NT2/D1 (cell line): ENCODE results near the gene ARSG.

ENCODE experiments used
- DNase-seq: peaks from one replicate; pipeline ENCODE4 v3.0.0-alpha.2; 2011; ENCODE audit warnings: low read depth, low spot score
- H3K27me3 ChIP-seq: 2 replicates; pipeline ENCODE4 v1.6.0; 2011; ENCODE audit warnings: mild to moderate bottlenecking; ENCODE audit not compliant: insufficient read length, insufficient read depth
- H3K36me3 ChIP-seq: 2 replicates; pipeline ENCODE4 v1.6.1; 2011; ENCODE audit warnings: mild to moderate bottlenecking, low read length, mixed read lengths; ENCODE audit not compliant: insufficient read depth, insufficient read length
- H3K4me1 ChIP-seq: 2 replicates; pipeline ENCODE4 v1.5.1; 2011; ENCODE audit not compliant: insufficient read depth, insufficient read length
- H3K4me3 ChIP-seq: 2 replicates; pipeline ENCODE4 v1.5.1; 2011; ENCODE audit warnings: low read depth; ENCODE audit not compliant: insufficient read length
- H3K9ac ChIP-seq: 2 replicates; pipeline ENCODE4 v1.6.0; 2011; ENCODE audit warnings: low read depth; ENCODE audit not compliant: insufficient read length
- H3K9me3 ChIP-seq: 2 replicates; pipeline ENCODE4 v1.5.1; 2011; ENCODE audit warnings: mild to moderate bottlenecking, low read length; ENCODE audit not compliant: insufficient read depth
- SUZ12 ChIP-seq: IDR thresholded peaks from 2 replicates; pipeline ENCODE4 v1.6.1; 2011; ENCODE audit not compliant: insufficient read length, insufficient read depth; ENCODE audit errors: extremely low read depth
- YY1 ChIP-seq: IDR thresholded peaks from 2 replicates; pipeline ENCODE4 v1.6.1; 2011; ENCODE audit not compliant: insufficient read length, insufficient read depth
- ZNF274 ChIP-seq: IDR thresholded peaks from 2 replicates; pipeline ENCODE4 v1.6.1; 2011; ENCODE audit warnings: mild to moderate bottlenecking, low read depth, low read length

ARSG gene

GRCh38 chr17:68425979-68426378, 134.7 kb downstream of the ARSG start:
- H3K9ac ChIP-seq: no peak overlapping the region
- H3K4me3 ChIP-seq: no peak overlapping the region
- DNase-seq: no peak
- TF ChIP-seq ZNF274 (no peak), SUZ12 (no peak), YY1 (no peak)
- no peaks in the 10 kb centered on the region for H3K27me3 ChIP-seq
- no peaks in the 10 kb centered on the region for H3K9me3 ChIP-seq
- H3K36me3 ChIP-seq: peaks cover 11% of the 10 kb centered on the region
- no peaks in the 10 kb centered on the region for H3K4me1 ChIP-seq

- TF ChIP-seq YY1 (no peak), ZNF274 (no peak), SUZ12 (no peak)
- peaks cover 17% of the 10 kb centered on the region for H3K36me3 ChIP-seq
- H3K9ac ChIP-seq: no peak overlapping the region
- DNase-seq: no peak
- no peak overlapping the region for H3K4me3 ChIP-seq
- no peaks in the 10 kb centered on the region for H3K4me1 ChIP-seq
- no peaks in the 10 kb centered on the region for H3K9me3 ChIP-seq
- no peaks in the 10 kb centered on the region for H3K27me3 ChIP-seq
Observed at GRCh38 chr17:68427575-68427974, 136.3 kb downstream of the ARSG start.

- no peak for DNase-seq
- peaks cover 23% of the 10 kb centered on the region for H3K36me3 ChIP-seq
- no peak overlapping the region for H3K4me3 ChIP-seq
Observed at GRCh38 chr17:68428498-68429172, 137.3 kb downstream of the ARSG start.

DNA sequence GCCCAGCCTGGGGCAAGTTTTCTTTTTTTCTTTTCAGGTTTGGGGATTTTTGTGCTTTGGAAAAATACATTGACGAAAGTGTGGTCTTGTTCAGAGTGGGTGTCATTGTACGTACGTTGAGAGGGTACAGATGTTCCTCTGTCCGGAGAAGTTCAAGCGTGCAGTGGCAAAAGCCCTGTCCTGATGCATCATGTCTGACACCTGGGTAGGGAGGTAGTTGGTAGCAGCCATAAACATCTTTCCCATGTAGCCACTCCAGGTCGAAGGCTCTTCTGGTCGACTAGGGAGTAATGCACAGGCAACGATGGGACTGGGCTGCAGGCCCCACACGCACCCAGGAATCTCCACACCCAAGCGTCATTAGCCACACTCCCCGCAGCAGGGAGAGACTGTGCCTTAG, 138.6 kb downstream of the ARSG start:
- no peak for DNase-seq
- Histone ChIP-seq H3K4me3 (no peak overlapping the region), H3K9ac (no peak overlapping the region), H3K4me1 (no peaks in the 10 kb centered on the region), H3K36me3 (peaks cover 23% of the 10 kb centered on the region), H3K27me3 (no peaks in the 10 kb centered on the region), H3K9me3 (no peaks in the 10 kb centered on the region)
- TF ChIP-seq SUZ12: no peak
- TF ChIP-seq ZNF274: no peak
- TF ChIP-seq YY1: no peak

More at GRCh38 chr17:68428498-68429172, 137.3 kb downstream of the ARSG start:
- H3K9me3 ChIP-seq: no peaks in the 10 kb centered on the region
- H3K27me3 ChIP-seq: no peaks in the 10 kb centered on the region
- TF ChIP-seq YY1 (no peak), SUZ12 (no peak), ZNF274 (no peak)
- H3K4me1 ChIP-seq: no peaks in the 10 kb centered on the region
- no peak overlapping the region for H3K9ac ChIP-seq

DNA sequence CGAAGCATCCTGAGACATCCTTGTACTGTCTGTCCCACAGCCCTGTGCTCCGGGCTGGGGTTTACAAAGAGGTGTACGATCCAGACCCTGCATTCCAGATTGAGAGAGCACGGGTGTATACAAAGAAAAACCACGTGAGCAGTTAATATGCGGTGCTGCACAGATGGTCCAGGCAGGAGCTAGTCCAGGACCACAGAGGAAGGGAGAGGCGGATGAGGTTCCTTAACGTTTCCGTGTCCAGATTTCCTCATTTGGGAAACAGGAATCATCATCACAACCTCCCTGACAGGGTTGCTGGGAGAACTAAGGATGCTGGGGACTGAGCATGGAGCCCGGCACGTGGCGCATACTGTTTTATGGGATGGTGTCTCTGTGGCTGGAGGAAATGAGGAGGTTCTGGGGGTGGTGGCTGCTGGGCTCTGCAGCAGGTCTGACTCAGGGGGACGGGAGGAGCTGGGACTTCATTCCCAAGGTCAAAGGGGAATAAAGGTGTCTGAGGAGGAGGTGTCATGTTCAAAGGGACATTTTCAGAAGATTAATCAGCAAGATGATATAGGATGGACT, 139.8 kb downstream of the ARSG start:
- Histone ChIP-seq H3K27me3 (no peaks in the 10 kb centered on the region), H3K4me3 (no peak overlapping the region), H3K4me1 (peaks cover 6% of the 10 kb centered on the region), H3K9me3 (no peaks in the 10 kb centered on the region), H3K36me3 (peaks cover 29% of the 10 kb centered on the region), H3K9ac (no peak overlapping the region)
- no peak for DNase-seq
- no peak for TF ChIP-seq SUZ12
- no peak for TF ChIP-seq ZNF274
- no peak for TF ChIP-seq YY1

- Histone ChIP-seq H3K36me3 (peaks cover 29% of the 10 kb centered on the region), H3K9me3 (no peaks in the 10 kb centered on the region), H3K4me1 (peaks cover 8% of the 10 kb centered on the region), H3K9ac (no peak overlapping the region), H3K4me3 (no peak overlapping the region), H3K27me3 (no peaks in the 10 kb centered on the region)
- TF ChIP-seq ZNF274 (no peak), SUZ12 (no peak), YY1 (no peak)
- no peak for DNase-seq
Observed at GRCh38 chr17:68431661-68432071, 140.4 kb downstream of the ARSG start.

- H3K36me3 ChIP-seq: peaks cover 29% of the 10 kb centered on the region
- H3K27me3 ChIP-seq: no peaks in the 10 kb centered on the region
- H3K4me3 ChIP-seq: no peak overlapping the region
- peaks cover 8% of the 10 kb centered on the region for H3K4me1 ChIP-seq
- no peaks in the 10 kb centered on the region for H3K9me3 ChIP-seq
- DNase-seq: no peak
- H3K9ac ChIP-seq: no peak overlapping the region
- TF ChIP-seq ZNF274 (no peak), SUZ12 (no peak), YY1 (no peak)
Observed at GRCh38 chr17:68432086-68432864, 141.0 kb downstream of the ARSG start.
